HL-60 (cell line): ENCODE data around the gene SDCBP2.

Experiments used
- CTCF ChIP-seq: IDR thresholded peaks from one replicate; pipeline ENCODE4 v1.5.1; 2011; ENCODE audit warnings: low read length, control low read depth, inconsistent platforms; ENCODE audit not compliant: insufficient read depth
- REST ChIP-seq: IDR thresholded peaks from 2 replicates; pipeline ENCODE4 v1.6.1; 2012; ENCODE audit warnings: low read depth; ENCODE audit not compliant: insufficient replicate concordance

GRCh38 chr20:1328680-1329330, at the start of gene SDCBP2:
- TF ChIP-seq CTCF (no peak), REST (no peak)
